ENCODE measurements around the gene SNAPC1.
A peak's percentile ranks its signal among the peaks of the same experiment; 100 is the strongest.

The SNAPC1 gene

DNA sequence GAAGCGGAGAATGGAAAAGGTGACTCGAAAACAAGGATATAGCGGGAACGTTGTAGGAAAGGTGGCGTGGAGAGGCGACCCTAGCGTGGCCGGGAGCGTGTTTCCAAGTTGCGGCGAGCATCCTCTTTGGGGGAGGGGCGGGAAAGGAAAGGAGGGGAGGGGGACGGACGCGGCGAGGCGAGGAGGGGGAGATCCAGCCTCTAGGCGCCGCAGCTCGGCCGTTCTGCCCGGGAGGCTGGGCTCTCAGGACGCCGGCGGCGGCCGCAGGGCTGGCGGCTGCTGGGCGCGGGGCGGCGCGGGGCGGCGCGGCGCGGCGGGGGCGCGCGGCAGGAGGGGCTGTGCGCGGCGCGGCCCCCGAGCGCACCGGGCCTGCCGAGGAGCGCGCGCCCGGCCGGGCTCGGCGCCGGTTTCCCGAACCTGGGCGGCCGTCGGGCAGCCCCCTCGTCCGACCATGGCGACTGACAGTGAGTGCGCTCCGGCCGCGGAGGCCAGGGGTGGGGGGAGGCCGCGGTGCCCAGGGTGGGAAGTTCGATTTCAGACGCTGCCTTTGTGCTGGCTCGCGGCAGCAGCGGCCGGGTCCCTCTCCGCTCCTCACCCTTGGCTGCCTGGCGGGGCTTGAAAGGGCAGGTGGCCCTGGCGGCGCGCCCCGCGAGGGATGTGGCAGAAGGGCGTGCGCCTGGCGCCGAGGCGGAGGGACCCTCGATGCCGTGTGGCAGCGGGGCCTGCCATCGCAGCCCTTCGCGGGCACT lies 50.3 kb downstream of the SNAPC1 start, which contains the start of gene SYT16:
Gene SYT16 (plus strand): TSS at position 357 of the 749 bp plus-strand sequence.
- no peak for DNase-seq

DNA sequence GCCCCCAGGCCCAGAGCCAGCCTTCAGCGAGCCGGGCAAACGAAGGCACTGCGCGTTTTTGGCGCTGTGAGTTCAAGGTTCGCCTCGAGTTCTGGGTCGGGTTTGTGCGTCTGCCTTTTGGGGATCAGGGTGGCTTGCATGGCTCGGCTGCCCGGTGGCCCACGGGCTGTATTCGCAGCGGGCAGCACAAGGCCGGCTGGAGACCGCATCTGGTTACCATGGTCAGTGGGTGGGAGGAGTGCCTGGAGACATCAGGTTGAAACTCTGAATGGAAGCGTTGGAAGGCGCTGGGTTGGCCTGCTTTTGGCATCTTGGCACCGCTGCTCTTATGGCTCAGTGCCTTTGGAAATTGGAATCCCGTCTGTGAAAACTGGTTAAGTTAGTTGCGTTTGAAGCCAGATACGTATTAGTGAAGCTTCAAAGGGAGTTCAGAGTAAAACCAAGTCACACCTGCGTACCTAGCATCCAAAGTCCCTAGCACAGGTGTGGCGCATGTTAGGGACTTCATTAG lies 50.9 kb downstream of the SNAPC1 start:
- DNase-seq = no peak

DNA sequence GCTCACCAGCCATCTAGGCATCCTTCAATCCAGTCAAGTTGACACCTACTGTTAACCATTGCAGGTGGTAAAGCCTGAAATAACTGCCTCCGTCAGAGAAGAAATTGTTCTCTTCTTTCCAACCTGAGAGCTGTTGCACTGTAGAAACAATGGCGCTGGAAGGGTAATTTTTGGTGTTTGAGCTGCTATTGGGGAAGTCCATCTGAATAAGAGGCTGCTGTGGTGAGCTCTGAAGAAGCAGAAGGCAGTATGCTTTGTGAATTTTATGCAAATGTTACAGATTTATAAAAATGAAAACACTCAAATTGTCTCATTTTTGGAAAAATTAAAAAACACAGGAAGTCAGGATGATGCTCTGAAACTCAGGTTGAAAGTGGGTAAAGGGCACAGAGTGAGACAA lies 60.2 kb downstream of the SNAPC1 start:
- no peak for DNase-seq

DNA sequence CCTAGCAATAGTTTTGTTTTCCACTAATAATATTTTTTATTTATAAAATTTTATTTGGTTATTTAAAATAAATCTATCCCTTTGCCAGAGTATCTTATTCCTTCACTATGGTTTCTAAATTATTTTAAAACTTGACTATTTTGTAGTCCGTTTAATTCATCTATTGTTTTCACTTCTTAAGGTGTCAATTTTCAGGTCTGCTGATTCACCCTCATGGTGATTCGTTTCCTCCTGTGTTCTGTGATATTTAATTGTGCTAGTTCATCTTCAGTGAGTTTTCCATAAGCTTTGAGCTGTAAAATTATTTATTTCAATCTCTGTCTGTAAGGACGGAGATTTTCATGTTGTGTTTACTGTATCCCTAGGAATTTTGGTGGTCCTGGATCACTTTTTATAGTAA lies 70.6 kb downstream of the SNAPC1 start:
- no peak for DNase-seq

DNA sequence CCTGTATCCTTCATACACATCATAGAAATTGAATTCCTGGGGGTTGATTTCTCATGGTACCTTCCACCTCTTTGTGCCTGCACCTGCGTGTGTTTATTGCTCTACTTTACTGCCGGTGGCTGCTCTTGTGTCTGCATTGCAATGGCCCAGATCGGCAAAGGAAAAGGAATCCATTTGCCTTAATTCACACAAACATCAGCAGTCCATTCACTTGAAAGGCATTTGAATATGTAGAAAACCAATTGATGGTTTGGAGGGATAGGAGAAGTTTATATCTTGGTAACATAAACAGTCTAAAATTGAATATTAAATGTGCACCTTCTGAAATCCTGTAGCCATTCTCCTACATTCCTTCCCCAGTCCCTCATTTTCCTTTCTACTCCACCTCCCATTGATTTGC lies 74.0 kb downstream of the SNAPC1 start:
- DNase-seq = no peak

DNA sequence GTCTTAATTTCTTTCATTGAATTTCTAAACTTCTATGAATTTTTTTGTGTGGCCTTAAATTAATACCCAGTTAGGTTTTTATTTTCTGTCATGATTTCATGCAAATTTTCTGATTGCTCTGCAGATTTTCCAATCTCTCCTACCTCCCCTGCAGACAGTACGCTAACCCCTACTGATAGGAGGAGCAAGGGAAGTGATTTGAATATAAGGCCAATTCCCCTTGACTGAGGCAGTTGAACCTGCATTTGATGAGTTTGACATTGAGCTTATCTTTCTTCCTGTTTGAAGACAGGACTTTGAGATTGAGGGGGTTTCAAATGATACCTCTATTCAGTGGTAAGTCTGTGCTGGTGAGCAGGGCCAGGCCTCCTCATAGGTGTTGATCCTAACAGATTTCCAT lies 74.6 kb downstream of the SNAPC1 start:
- no peak for DNase-seq

DNA sequence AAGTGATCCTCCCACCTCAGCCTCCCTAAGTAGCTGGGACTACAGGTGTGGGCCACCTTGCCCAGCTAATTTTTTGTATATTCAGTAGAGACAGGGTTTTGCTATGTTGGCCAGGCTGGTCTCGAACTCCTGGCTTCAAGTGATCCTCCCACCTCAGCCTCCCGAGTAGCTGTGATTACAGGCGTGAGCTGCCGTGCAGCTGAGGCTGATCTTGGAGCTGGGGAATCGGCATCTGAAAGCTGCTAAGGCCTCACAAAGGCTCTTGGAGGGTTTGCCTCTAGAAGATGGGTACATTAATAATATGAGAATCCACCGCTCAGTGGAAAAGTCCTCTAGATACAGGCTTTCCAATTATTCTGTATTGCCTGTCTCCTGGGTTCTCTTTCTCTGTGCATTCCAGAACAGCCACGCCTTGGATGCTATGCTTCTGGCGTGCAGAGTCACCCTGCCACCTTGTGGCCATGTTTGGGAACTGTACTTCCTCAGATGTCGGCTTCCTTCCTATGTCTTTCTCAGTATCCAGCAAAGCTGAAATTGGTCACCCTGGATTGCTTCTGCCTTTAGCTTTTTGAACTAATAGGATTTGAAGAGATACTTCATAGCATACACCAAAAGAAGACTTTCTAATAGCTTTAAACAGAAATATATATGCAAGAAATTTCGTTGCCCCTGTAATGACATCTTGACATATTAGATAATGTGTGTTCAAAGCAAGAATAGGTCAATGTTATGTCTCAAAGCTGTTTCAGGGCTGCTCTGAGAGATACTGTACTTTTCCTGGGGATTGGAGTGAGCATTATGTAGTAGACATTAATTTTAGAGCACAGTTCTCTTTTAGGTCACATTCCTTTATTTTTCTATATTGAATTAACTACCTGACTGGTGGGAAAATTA lies 75.4 kb downstream of the SNAPC1 start:
- peak; percentile 73 to 75 for DNase-seq

DNA sequence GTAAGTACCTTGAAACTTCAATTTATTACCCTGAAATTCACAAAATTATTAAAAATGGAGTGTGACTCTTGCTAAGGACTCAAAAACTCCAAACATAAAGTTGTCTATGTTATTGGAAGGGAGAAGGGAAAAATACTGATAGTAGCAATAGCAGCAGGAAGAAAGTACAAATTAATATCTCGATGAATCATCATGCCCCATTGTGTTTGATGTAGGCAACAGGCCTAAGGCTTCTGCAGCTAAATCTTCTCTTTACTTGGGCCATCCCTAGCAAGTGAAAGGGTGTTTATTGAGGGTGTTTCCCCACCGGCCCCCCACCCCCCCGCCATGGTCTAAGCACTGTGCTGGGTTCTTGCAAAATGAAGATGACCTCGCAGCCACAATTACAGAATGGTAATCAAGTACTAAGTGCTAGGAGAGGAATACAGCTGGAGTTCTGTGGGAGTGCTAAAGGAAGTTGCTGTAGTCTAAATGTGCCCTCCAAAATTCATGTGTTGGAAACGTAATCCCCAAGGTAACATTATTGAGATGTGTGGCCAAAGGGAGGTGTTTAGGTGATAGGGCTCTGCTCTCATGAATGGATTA lies 76.5 kb downstream of the SNAPC1 start:
- no peak for DNase-seq

DNA sequence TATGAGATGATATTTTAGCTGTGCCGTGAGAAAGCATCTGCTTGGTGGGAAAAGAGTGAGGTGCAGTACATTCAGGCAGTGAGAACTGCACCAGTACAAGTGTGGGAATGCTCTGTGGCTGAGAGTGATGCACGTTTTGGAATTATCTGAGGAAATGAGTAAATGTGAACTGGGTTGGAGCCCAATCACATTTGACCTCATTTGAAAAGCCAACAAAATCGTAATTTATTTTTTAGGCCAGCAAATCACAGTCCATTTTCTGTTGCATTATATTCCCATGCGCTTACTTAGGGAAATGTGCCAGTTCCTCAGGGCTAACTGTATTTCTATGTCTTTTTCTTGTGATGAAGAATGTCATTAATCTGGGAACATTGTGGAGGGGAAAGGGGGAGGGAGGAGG lies 77.3 kb downstream of the SNAPC1 start:
- no peak for DNase-seq

DNA sequence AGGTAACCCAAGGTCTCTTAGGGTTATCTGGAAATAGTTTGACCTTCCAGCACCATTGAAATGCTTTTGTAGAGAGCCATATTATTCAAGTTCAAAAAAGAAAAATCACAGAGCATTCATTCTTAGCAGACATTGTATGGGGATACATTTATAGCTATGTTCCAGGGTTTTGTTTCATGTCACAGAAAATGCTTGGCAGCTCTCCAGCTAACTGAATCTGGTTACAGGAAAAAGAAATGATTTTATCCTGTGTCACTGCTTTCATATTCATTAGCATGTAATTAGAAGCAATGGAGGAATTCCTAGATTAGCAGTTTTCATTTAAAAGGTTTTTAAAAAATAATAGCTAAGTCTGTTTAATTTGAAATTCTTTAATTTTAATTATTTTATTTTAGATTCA lies 78.9 kb downstream of the SNAPC1 start:
- DNase-seq = no peak
